GM23338 (cell line): ENCODE measurements around the gene ZNF860. TPM values are rescaled to one million over a fixed set of nuclear protein-coding genes. Genes with fewer than 3 reads are reported as not detected.
A peak's percentile ranks its signal among the peaks of the same experiment; 100 is the strongest.

Experiments
- ATAC-seq: fragments of 200-7000 bp; cut with Tn5 transposase; 3 replicates; pipeline ENCODE4 v1.9.1; 2020
- DNase-seq: peaks from one replicate; pipeline ENCODE4 v3.0.0-alpha.2; 2015; ENCODE audit warnings: low spot score
- H2AFZ ChIP-seq: fragments of 200-600 bp; sonication (generic); 2 replicates; pipeline ENCODE4 v1.8.0; 2016; ENCODE audit warnings: antibody characterized with exemption, mild to moderate bottlenecking, moderate library complexity
- H3F3A ChIP-seq: fragments of 200-600 bp; sonication (generic); replicated peaks from 2 replicates; pipeline ENCODE4 v1.8.0; 2017; ENCODE audit warnings: antibody characterized with exemption, mixed run types, low read depth
- H3K27ac ChIP-seq: fragments of 200-600 bp; sonication (generic); 2 replicates; pipeline ENCODE4 v1.6.1; 2016; ENCODE audit warnings: low read depth
- H3K27me3 ChIP-seq: fragments of 200-600 bp; sonication (generic); 2 replicates; pipeline ENCODE4 v1.8.0; 2016; ENCODE audit warnings: mild to moderate bottlenecking, mixed run types, moderate library complexity; ENCODE audit not compliant: insufficient read depth
- H3K36me3 ChIP-seq: fragments of 200-600 bp; sonication (generic); 2 replicates; pipeline ENCODE4 v1.8.0; 2016; ENCODE audit warnings: mild to moderate bottlenecking; ENCODE audit not compliant: insufficient read depth
- H3K4me1 ChIP-seq: fragments of 200-600 bp; sonication (generic); 2 replicates; pipeline ENCODE4 v1.8.0; 2016; ENCODE audit warnings: mild to moderate bottlenecking, moderate library complexity; ENCODE audit not compliant: insufficient read depth
- H3K4me2 ChIP-seq: fragments of 200-600 bp; sonication (generic); 2 replicates; pipeline ENCODE4 v1.7.1; 2017; ENCODE audit warnings: mixed run types
- H3K4me3 ChIP-seq: fragments of 200-600 bp; sonication (generic); 2 replicates; pipeline ENCODE4 v1.6.1; 2016; ENCODE audit warnings: mixed run types
- H3K79me2 ChIP-seq: fragments of 200-600 bp; sonication (generic); replicated peaks from 2 replicates; pipeline ENCODE4 v1.8.0; 2017; ENCODE audit warnings: mild to moderate bottlenecking; ENCODE audit not compliant: insufficient read depth
- H3K9me2 ChIP-seq: fragments of 200-600 bp; sonication (generic); 2 replicates; pipeline ENCODE4 v1.8.0; 2017; ENCODE audit not compliant: insufficient read depth
- H4K20me1 ChIP-seq: fragments of 200-600 bp; sonication (generic); replicated peaks from 2 replicates; pipeline ENCODE4 v1.8.0; 2017; ENCODE audit warnings: mild to moderate bottlenecking; ENCODE audit not compliant: insufficient read depth
- H3K27ac Mint-ChIP-seq: 2 replicates; pipeline ENCODE4 v1.8.0; 2020; ENCODE audit warnings: inconsistent platforms, mild to moderate bottlenecking, moderate library complexity, mixed read lengths
- H3K27me3 Mint-ChIP-seq: 3 replicates; pipeline ENCODE4 v1.8.0; 2022; ENCODE audit warnings: low read depth, mild to moderate bottlenecking, moderate library complexity, mixed read lengths, inconsistent platforms; ENCODE audit not compliant: insufficient read depth, poor library complexity
- H3K36me3 Mint-ChIP-seq: 3 replicates; pipeline ENCODE4 v1.8.0; 2021; ENCODE audit warnings: low read depth, mild to moderate bottlenecking, inconsistent platforms, moderate library complexity, mixed read lengths
- H3K4me1 Mint-ChIP-seq: 3 replicates; pipeline ENCODE4 v1.8.0; 2020; ENCODE audit warnings: mild to moderate bottlenecking, inconsistent platforms, mixed read lengths
- H3K4me3 Mint-ChIP-seq: 3 replicates; pipeline ENCODE4 v1.8.0; 2021; ENCODE audit warnings: moderate library complexity, mild to moderate bottlenecking, inconsistent platforms, mixed read lengths
- H3K9me3 Mint-ChIP-seq: 3 replicates; pipeline ENCODE4 v1.8.0; 2020; ENCODE audit warnings: moderate library complexity, mild to moderate bottlenecking, inconsistent platforms, mixed read lengths
- CREB1 ChIP-seq: fragments of 250-450 bp; sonication (Bioruptor Pico); IDR thresholded peaks from 2 replicates; pipeline ENCODE4 v1.5.0; 2020; ENCODE audit warnings: low read depth, mild to moderate bottlenecking, moderate library complexity
- ETS1 ChIP-seq: IDR thresholded peaks from 2 replicates; pipeline ENCODE4 v1.6.1; 2016; ENCODE audit warnings: antibody characterized with exemption
- EZH2 ChIP-seq: fragments of 200-600 bp; sonication (generic); IDR thresholded peaks from one replicate; pipeline ENCODE4 v1.8.0; 2017; ENCODE audit warnings: antibody characterized with exemption, mild to moderate bottlenecking, low read depth; ENCODE audit not compliant: unreplicated experiment
- EZH2phosphoT487 ChIP-seq: fragments of 200-600 bp; sonication (generic); IDR thresholded peaks from one replicate; pipeline ENCODE4 v1.8.1; 2018; ENCODE audit warnings: antibody characterized with exemption; ENCODE audit not compliant: unreplicated experiment
- NANOG ChIP-seq: IDR thresholded peaks from 2 replicates; pipeline ENCODE4 v1.6.1; 2016; ENCODE audit warnings: antibody characterized with exemption, borderline replicate concordance
- POLR2AphosphoS5 ChIP-seq: IDR thresholded peaks from 2 replicates; pipeline ENCODE4 v1.6.1; 2016; ENCODE audit warnings: antibody characterized with exemption, low read depth
- STAT1 ChIP-seq: IDR thresholded peaks from one replicate; pipeline ENCODE4 v1.6.1; 2016; ENCODE audit warnings: antibody characterized with exemption; ENCODE audit not compliant: unreplicated experiment
- ZNF462 ChIP-seq: fragments of 250-450 bp; sonication (Bioruptor Pico); IDR thresholded peaks from 2 replicates; pipeline ENCODE4 v1.5.0; 2020; ENCODE audit warnings: mild to moderate bottlenecking, moderate library complexity
- polyA plus RNA-seq: library from polyadenylated mRNA; unstranded; fragments of >200 nt; fragmentation: Nextera tagmentation; extraction: Ambion mirVana; gene quantifications from 2 replicates; pipeline ENCODE4 v1.2.1, GENCODE V29; 2016
- total RNA-seq: library from RNA; depleted of rRNA; stranded (reverse); fragments of >200 nt; shearing (Covaris generic); gene quantifications from 2 replicates; pipeline ENCODE4 v1.2.3, GENCODE V29; 2014

ZNF860 gene
- total and polyA plus RNA-seq, 2 experiments from 2014 or later, result 5.2 to 12.4 TPM

- TF ChIP-seq STAT1 (no peak), CREB1 (CRISPR knock-in tag) (no peak), EZH2 (no peak), ZNF462 (CRISPR knock-in tag) (no peak), ETS1 (no peak)
Observed at GRCh38 chr3:31934866-31935265, 46.7 kb upstream of the ZNF860 start (continued).

- Mint-ChIP-seq H3K4me3 (no peak overlapping the region), H3K4me1 (peaks cover 41% of the 10 kb centered on the region), H3K27ac (no peak overlapping the region), H3K9me3 (no peaks in the 10 kb centered on the region), H3K36me3 (no peaks in the 10 kb centered on the region), H3K27me3 (peaks cover 5% of the 10 kb centered on the region)
- Histone ChIP-seq H3K27ac (peak overlapping the region; percentile 72), H3K36me3 (no peaks in the 10 kb centered on the region), H4K20me1 (no peaks in the 10 kb centered on the region), H3K4me1 (peaks cover 47% of the 10 kb centered on the region), H3K79me2 (peaks cover 97% of the 10 kb centered on the region), H2AFZ (no peak overlapping the region), H3K4me3 (no peak overlapping the region; the same call in 1 of the 2 replicates), H3F3A (0 out of 2 replicates have a peak, but pooled peaks cover 3% of the 10 kb centered on the region), H3K9me2 (peaks cover 10% of the 10 kb centered on the region; the same call in 1 of the 2 replicates), H3K4me2 (peak overlapping the region; percentile 36), H3K27me3 (no peaks in the 10 kb centered on the region)
- ATAC-seq (no peak), DNase-seq (no peak)
- TF ChIP-seq NANOG (no peak), ZNF462 (CRISPR knock-in tag) (no peak), STAT1 (no peak), EZH2phosphoT487 (no peak), POLR2AphosphoS5 (no peak)
Observed at GRCh38 chr3:31936420-31937060, 45.0 kb upstream of the ZNF860 start.
